GM04503 (cell line): ENCODE data around the gene ZNF385A.

Experiments used
- DNase-seq: peaks from one replicate; pipeline ENCODE4 v3.0.0-alpha.2; 2012; ENCODE audit warnings: low read depth

The ZNF385A gene, protein sequence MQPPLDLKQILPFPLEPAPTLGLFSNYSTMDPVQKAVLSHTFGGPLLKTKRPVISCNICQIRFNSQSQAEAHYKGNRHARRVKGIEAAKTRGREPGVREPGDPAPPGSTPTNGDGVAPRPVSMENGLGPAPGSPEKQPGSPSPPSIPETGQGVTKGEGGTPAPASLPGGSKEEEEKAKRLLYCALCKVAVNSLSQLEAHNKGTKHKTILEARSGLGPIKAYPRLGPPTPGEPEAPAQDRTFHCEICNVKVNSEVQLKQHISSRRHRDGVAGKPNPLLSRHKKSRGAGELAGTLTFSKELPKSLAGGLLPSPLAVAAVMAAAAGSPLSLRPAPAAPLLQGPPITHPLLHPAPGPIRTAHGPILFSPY

GRCh38 chr12:54384591-54385041 lies at the start of gene ZNF385A:
Gene ZNF385A, minus strand, starts transcription at chr12:54384733. Its CDS starts 219 bp downstream, at chr12:54384514.
- DNase-seq: no peak

DNA sequence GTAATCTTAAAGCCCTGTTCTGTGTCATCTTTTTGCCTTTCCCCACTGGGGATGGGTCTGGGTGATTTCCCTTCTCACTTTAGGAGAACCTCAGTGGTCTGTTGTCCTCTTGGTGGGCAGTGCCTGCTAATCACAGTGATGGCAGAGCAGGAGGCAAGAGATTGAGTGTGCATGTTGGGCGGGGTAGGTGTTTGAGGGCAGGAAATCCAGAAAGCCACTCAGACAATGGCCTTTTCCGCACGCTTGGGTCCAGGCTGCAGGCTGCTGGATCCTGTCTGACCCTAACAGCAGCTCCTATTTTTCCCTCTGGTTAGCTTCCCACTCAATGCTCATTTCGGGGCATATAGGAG lies 48.3 kb upstream of the ZNF385A start:
- DNase-seq: no peak

- DNase-seq: peak; percentile 69
Observed at GRCh38 chr12:54431911-54432814, 47.6 kb upstream of the ZNF385A start.

DNA sequence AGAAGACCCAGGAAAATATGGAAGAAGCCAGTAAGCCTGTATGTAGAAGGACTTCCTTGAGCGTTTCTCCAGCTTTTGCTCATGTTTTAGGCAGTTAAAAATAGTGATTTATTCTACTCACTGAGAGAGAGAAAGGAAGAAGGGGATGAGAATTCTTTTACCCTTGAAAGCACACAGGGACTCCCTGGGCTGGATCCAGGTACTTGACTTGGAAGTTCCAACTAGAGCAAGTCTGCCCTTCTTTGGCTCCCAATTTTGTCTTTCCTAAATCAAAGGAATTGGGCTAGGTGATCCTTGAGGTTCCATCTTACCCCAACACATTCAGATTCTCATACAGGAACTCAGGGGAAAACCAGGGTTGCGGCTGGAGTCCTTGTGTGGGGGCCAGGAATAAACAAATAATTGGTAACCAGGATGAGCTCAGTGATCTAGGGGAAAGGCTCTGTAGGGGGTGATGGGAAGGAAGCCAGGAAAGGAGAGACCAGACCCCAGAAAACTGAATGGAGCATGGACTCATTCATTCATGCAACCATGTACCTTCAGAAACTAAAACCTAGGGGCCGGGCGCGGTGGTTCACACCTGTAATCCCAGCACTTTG lies 46.0 kb upstream of the ZNF385A start:
- no peak for DNase-seq

GRCh38 chr12:54429014-54429471 lies 44.5 kb upstream of the ZNF385A start:
- DNase-seq: no peak

DNA sequence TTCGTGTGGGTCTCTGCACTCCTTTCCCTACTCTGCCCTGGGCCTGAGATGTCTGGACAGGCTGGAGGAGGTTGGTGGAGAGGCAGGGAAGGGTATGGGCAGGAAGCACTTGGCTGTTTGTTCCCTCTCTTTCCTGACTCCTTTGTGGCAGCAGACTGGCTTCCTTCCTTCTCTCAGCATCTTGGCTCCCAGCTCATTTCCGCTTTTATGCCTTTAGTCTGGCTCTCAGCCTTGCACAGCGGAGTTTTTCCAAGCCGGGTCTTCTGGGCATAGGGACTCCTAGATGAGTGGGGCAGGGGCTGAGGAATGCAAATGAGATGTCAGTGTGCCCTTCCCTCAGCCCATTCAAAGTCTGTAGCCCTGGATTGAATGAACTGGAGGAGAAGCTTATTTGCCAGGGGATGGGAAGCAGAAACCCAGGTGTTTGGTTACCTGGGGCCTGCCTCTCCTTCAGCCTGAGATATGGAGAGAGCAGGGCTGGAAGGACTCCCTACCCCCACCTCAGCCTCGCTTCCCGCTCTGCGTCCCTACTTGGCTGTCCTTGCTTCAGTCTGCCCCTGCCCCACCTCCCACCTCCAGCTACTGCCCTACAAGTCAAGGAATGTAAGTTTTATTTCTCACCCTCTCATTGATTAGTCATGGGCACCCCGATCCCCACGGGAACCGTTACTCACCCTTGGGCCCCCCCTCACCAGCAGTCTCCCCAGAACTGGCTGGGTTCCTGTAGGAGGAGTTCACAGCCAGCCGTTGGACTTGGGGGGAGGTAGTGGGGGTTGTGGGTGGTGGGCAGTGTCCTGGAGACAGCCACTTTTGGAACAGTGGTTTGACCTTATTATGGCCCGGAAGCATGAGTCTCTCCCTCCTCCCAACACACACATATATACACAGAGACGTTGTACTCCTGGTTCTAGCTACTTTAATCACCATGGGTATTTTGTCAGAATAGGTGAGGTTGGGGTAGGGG lies 43.8 kb upstream of the ZNF385A start:
- peak; percentile 42 for DNase-seq

DNA sequence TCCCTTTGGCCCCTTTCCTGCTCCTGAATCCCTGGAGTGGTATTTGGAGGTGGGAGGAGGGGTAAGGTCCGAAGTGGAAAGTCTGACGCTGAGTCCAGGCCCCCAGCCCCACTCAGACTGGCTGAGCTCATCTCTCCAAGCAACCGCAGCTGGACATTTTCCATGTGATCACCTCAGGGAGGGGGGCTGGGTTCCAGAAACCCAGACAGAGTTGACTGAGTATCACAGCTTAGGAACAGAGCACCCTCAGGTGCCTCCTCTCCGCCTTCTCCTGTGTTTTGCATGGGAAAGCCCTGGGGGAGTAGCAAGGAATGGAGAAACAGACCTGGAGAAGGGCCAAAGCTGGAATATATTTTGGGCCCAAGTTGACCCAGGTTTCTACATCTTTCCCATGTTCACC lies 42.6 kb upstream of the ZNF385A start:
- no peak for DNase-seq

- DNase-seq: no peak
Observed at GRCh38 chr12:54426690-54427089, 42.2 kb upstream of the ZNF385A start.

DNA sequence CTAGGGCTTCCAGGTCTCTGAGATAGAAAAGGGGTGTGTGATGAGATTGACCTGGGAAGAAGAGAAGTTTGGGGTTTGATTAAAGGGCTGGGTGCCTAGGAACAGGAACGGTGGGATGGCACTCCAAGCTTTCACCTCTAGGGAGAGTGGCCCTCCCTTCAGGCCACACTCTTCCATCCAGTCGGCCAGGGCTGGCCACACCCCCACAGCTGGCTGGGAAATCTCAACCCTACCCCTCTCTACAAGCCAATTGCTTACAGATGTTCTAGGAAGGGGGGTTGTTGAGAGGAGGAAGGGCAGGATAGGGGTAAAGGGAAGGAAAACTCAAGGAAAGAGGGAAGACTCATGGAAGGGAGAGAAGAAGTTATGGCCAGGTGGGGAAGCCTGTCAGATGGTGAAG lies 41.2 kb upstream of the ZNF385A start:
- no peak for DNase-seq

- no peak for DNase-seq
Observed at GRCh38 chr12:54424224-54424623, 39.7 kb upstream of the ZNF385A start.

GRCh38 chr12:54423816-54424150 lies 39.2 kb upstream of the ZNF385A start:
- DNase-seq: no peak

- DNase-seq: no peak
Observed at GRCh38 chr12:54421879-54422250, 37.3 kb upstream of the ZNF385A start.

GRCh38 chr12:54421175-54421878 lies 36.8 kb upstream of the ZNF385A start:
- no peak for DNase-seq

- no peak for DNase-seq
Observed at GRCh38 chr12:54420766-54421144, 36.2 kb upstream of the ZNF385A start.

GRCh38 chr12:54419088-54419887 lies 34.8 kb upstream of the ZNF385A start, which contains the start of gene ITGA5:
Gene ITGA5, minus strand, starts transcription at chr12:54419266. Its CDS starts 68 bp downstream, at chr12:54419198.
- no peak for DNase-seq

GRCh38 chr12:54418441-54419087 lies 34.0 kb upstream of the ZNF385A start:
- no peak for DNase-seq

GRCh38 chr12:54417712-54418440 lies 33.3 kb upstream of the ZNF385A start:
- no peak for DNase-seq

DNA sequence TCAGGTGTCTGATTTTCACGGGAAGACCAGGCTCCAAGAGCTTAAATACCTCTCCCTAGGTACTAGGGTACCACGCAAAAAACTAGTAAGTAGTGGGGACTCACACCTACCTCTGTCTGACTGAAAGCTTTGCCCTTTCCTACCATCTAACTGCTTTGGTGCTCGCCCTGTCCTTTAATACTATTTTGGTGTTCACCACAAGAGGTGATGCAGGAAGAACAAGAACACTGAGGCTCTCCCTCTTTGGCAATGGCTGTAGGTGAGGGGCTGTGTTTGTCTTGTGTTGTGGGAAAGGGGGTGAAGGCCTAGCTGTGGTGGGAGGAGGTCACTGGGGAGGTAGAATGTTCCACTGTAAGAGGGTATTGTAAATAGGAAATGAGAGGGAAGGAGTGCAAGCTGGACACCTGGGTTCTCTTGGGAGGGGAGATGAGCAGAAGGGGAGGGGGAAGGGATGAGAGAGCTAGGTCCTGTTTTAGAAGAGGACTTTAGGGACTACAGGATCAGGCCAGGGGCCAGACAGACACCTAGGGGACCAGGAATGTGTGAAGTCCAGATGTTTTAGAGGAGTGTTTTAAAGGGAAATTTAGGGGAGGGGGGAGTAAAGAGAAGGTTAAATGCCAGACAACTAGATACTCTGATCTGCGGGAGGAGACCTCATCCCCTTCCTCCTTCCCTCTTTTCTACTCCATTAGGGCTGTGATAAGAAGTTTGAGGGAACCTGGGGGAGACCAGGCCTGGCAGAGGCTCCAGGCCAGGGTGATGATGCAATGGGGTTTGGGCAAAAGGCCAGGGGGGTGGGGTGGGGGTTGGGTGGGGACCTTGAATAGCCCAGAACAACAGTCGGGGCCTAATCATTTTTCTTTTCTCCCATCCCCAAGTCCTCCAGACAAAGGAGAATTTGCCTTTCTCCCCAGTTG lies 32.4 kb upstream of the ZNF385A start:
- no peak for DNase-seq
